GM23338 (cell line): ENCODE data around the gene PLEKHG5. TPM values are rescaled to one million over a fixed set of nuclear protein-coding genes. Genes with fewer than 3 reads are reported as not detected.

Experiments used
- ATAC-seq: fragments of 200-7000 bp; cut with Tn5 transposase; 3 replicates; pipeline ENCODE4 v1.9.1; 2020
- DNase-seq: peaks from one replicate; pipeline ENCODE4 v3.0.0-alpha.2; 2015; ENCODE audit warnings: low spot score
- H2AFZ ChIP-seq: fragments of 200-600 bp; sonication (generic); 2 replicates; pipeline ENCODE4 v1.8.0; 2016; ENCODE audit warnings: antibody characterized with exemption, mild to moderate bottlenecking, moderate library complexity
- H3F3A ChIP-seq: fragments of 200-600 bp; sonication (generic); replicated peaks from 2 replicates; pipeline ENCODE4 v1.8.0; 2017; ENCODE audit warnings: antibody characterized with exemption, mixed run types, low read depth
- H3K27ac ChIP-seq: fragments of 200-600 bp; sonication (generic); 2 replicates; pipeline ENCODE4 v1.6.1; 2016; ENCODE audit warnings: low read depth
- H3K27me3 ChIP-seq: fragments of 200-600 bp; sonication (generic); 2 replicates; pipeline ENCODE4 v1.8.0; 2016; ENCODE audit warnings: mild to moderate bottlenecking, mixed run types, moderate library complexity; ENCODE audit not compliant: insufficient read depth
- H3K36me3 ChIP-seq: fragments of 200-600 bp; sonication (generic); 2 replicates; pipeline ENCODE4 v1.8.0; 2016; ENCODE audit warnings: mild to moderate bottlenecking; ENCODE audit not compliant: insufficient read depth
- H3K4me1 ChIP-seq: fragments of 200-600 bp; sonication (generic); 2 replicates; pipeline ENCODE4 v1.8.0; 2016; ENCODE audit warnings: mild to moderate bottlenecking, moderate library complexity; ENCODE audit not compliant: insufficient read depth
- H3K4me2 ChIP-seq: fragments of 200-600 bp; sonication (generic); 2 replicates; pipeline ENCODE4 v1.7.1; 2017; ENCODE audit warnings: mixed run types
- H3K4me3 ChIP-seq: fragments of 200-600 bp; sonication (generic); 2 replicates; pipeline ENCODE4 v1.6.1; 2016; ENCODE audit warnings: mixed run types
- H3K79me2 ChIP-seq: fragments of 200-600 bp; sonication (generic); replicated peaks from 2 replicates; pipeline ENCODE4 v1.8.0; 2017; ENCODE audit warnings: mild to moderate bottlenecking; ENCODE audit not compliant: insufficient read depth
- H3K9me2 ChIP-seq: fragments of 200-600 bp; sonication (generic); 2 replicates; pipeline ENCODE4 v1.8.0; 2017; ENCODE audit not compliant: insufficient read depth
- H4K20me1 ChIP-seq: fragments of 200-600 bp; sonication (generic); replicated peaks from 2 replicates; pipeline ENCODE4 v1.8.0; 2017; ENCODE audit warnings: mild to moderate bottlenecking; ENCODE audit not compliant: insufficient read depth
- H3K27ac Mint-ChIP-seq: 2 replicates; pipeline ENCODE4 v1.8.0; 2020; ENCODE audit warnings: inconsistent platforms, mild to moderate bottlenecking, moderate library complexity, mixed read lengths
- H3K27me3 Mint-ChIP-seq: 3 replicates; pipeline ENCODE4 v1.8.0; 2022; ENCODE audit warnings: low read depth, mild to moderate bottlenecking, moderate library complexity, mixed read lengths, inconsistent platforms; ENCODE audit not compliant: insufficient read depth, poor library complexity
- H3K36me3 Mint-ChIP-seq: 3 replicates; pipeline ENCODE4 v1.8.0; 2021; ENCODE audit warnings: low read depth, mild to moderate bottlenecking, inconsistent platforms, moderate library complexity, mixed read lengths
- H3K4me1 Mint-ChIP-seq: 3 replicates; pipeline ENCODE4 v1.8.0; 2020; ENCODE audit warnings: mild to moderate bottlenecking, inconsistent platforms, mixed read lengths
- H3K4me3 Mint-ChIP-seq: 3 replicates; pipeline ENCODE4 v1.8.0; 2021; ENCODE audit warnings: moderate library complexity, mild to moderate bottlenecking, inconsistent platforms, mixed read lengths
- H3K9me3 Mint-ChIP-seq: 3 replicates; pipeline ENCODE4 v1.8.0; 2020; ENCODE audit warnings: moderate library complexity, mild to moderate bottlenecking, inconsistent platforms, mixed read lengths
- CREB1 ChIP-seq: fragments of 250-450 bp; sonication (Bioruptor Pico); IDR thresholded peaks from 2 replicates; pipeline ENCODE4 v1.5.0; 2020; ENCODE audit warnings: low read depth, mild to moderate bottlenecking, moderate library complexity
- EZH2 ChIP-seq: fragments of 200-600 bp; sonication (generic); IDR thresholded peaks from one replicate; pipeline ENCODE4 v1.8.0; 2017; ENCODE audit warnings: antibody characterized with exemption, mild to moderate bottlenecking, low read depth; ENCODE audit not compliant: unreplicated experiment
- EZH2phosphoT487 ChIP-seq: fragments of 200-600 bp; sonication (generic); IDR thresholded peaks from one replicate; pipeline ENCODE4 v1.8.1; 2018; ENCODE audit warnings: antibody characterized with exemption; ENCODE audit not compliant: unreplicated experiment
- JUNB ChIP-seq: IDR thresholded peaks from one replicate; pipeline ENCODE4 v1.6.1; 2016; ENCODE audit warnings: antibody characterized with exemption; ENCODE audit not compliant: unreplicated experiment
- NANOG ChIP-seq: IDR thresholded peaks from 2 replicates; pipeline ENCODE4 v1.6.1; 2016; ENCODE audit warnings: antibody characterized with exemption, borderline replicate concordance
- POLR2AphosphoS5 ChIP-seq: IDR thresholded peaks from 2 replicates; pipeline ENCODE4 v1.6.1; 2016; ENCODE audit warnings: antibody characterized with exemption, low read depth
- STAT1 ChIP-seq: IDR thresholded peaks from one replicate; pipeline ENCODE4 v1.6.1; 2016; ENCODE audit warnings: antibody characterized with exemption; ENCODE audit not compliant: unreplicated experiment
- ZNF114 ChIP-seq: fragments of 250-450 bp; sonication (Bioruptor Pico); IDR thresholded peaks from 2 replicates; pipeline ENCODE4 v1.5.0; 2020; ENCODE audit warnings: mild to moderate bottlenecking, moderate library complexity
- ZNF331 ChIP-seq: fragments of 250-450 bp; sonication (Bioruptor Pico); IDR thresholded peaks from 2 replicates; pipeline ENCODE4 v1.5.0; 2020; ENCODE audit warnings: low read depth, mild to moderate bottlenecking, moderate library complexity
- polyA plus RNA-seq: library from polyadenylated mRNA; unstranded; fragments of >200 nt; fragmentation: Nextera tagmentation; extraction: Ambion mirVana; gene quantifications from 2 replicates; pipeline ENCODE4 v1.2.1, GENCODE V29; 2016
- total RNA-seq: library from RNA; depleted of rRNA; stranded (reverse); fragments of >200 nt; shearing (Covaris generic); gene quantifications from 2 replicates; pipeline ENCODE4 v1.2.3, GENCODE V29; 2014
- TF ChIP-seq, protein P1 (sequence below): fragments of 250-450 bp; sonication (Bioruptor Pico); IDR thresholded peaks from 2 replicates; pipeline ENCODE4 v1.5.0; 2020; ENCODE audit warnings: mild to moderate bottlenecking, moderate library complexity

The PLEKHG5 gene
- total and polyA plus RNA-seq, 2 experiments from 2014 or later = 9.0 to 26.4 TPM

DNA sequence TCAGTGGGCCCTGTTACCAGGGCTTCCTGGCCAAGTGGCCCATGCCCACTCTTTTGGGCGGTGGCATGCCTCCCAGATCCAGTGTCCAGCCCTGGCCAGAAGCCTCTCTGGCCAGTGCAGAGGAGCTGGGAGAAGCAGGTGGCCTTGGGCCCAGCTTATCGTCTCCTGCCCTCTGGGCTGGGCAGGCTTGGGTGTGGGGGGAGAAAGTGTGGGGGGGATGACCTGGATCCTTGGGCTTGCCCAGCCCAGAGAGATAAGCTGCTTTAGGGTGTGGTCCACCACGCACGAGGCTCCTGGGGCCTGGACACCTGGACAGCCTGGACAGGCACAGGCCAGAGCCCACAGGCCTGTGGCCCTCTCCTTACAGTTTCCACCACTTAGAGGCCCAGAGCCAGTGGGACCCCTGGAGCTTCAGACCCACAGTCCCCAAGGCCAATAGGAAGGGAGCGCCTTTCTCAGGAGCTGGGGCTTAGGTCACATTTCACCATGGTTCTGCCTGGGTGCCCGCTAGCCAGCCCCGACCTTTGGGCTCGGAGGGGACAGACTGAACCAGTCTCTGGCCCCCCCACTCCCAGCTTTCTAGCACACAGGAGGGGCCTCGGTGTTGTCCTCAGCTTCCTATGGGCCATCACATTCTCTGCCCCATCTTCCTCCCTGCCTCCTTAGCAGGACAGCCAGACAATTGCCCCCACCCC, 65.0 kb downstream of the PLEKHG5 start:
- Histone ChIP-seq H3K36me3 (no peaks in the 10 kb centered on the region), H3K4me3 (no peak overlapping the region), H3K9me2 (no peaks in the 10 kb centered on the region), H3K4me1 (no peaks in the 10 kb centered on the region; the same call in 1 of the 2 replicates), H3K79me2 (no peaks in the 10 kb centered on the region), H3K4me2 (no peak overlapping the region), H4K20me1 (no peaks in the 10 kb centered on the region), H2AFZ (no peak overlapping the region), H3K27ac (no peak overlapping the region), H3K27me3 (peaks cover 60% of the 10 kb centered on the region), H3F3A (peaks cover 16% of the 10 kb centered on the region)
- no peaks in the 10 kb centered on the region for H3K36me3 Mint-ChIP-seq
- TF ChIP-seq ZNF114 (CRISPR knock-in tag) (no peak), ZNF331 (CRISPR knock-in tag) (no peak), STAT1 (no peak), NANOG (no peak), JUNB (no peak), EZH2 (no peak)
- no peak for ATAC-seq
- H3K27me3 Mint-ChIP-seq = peaks cover 67% of the 10 kb centered on the region
- no peak overlapping the region for H3K4me3 Mint-ChIP-seq
- no peaks in the 10 kb centered on the region for H3K9me3 Mint-ChIP-seq
- no peak for DNase-seq
- H3K4me1 Mint-ChIP-seq = peaks cover 23% of the 10 kb centered on the region; the same call in 2 of the 3 replicates
- no peak overlapping the region for H3K27ac Mint-ChIP-seq

DNA sequence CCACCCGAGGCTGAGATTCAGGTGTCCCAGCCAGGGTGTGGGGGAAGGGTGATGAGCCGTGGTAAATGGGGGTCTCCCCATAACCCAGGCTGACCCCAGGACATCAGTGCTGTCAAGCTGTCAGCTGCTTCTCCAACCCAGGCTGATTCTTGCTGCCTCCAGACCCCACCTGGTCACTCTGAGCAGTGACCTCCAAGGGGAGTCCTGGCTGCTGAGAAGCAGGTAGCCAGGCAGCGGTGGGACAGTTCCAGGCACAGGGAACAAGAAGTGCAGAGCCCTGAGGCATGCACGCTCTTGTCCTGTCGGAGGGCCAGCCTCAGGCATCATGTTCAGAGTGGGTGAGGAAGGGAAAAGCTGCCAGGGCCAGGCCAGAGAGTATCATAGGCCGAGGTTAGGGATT, 65.8 kb downstream of the PLEKHG5 start:
- peaks cover 71% of the 10 kb centered on the region for H3K27me3 Mint-ChIP-seq
- Histone ChIP-seq H3K4me2 (no peak overlapping the region), H3K4me1 (peaks cover 3% of the 10 kb centered on the region; the same call in 1 of the 2 replicates), H3K27me3 (peaks cover 67% of the 10 kb centered on the region), H4K20me1 (no peaks in the 10 kb centered on the region), H3K36me3 (no peaks in the 10 kb centered on the region), H3K27ac (no peak overlapping the region), H2AFZ (no peak overlapping the region), H3K9me2 (no peaks in the 10 kb centered on the region), H3K4me3 (no peak overlapping the region), H3F3A (peaks cover 22% of the 10 kb centered on the region), H3K79me2 (no peaks in the 10 kb centered on the region)
- peaks cover 22% of the 10 kb centered on the region; the same call in 2 of the 3 replicates for H3K4me1 Mint-ChIP-seq
- no peaks in the 10 kb centered on the region for H3K9me3 Mint-ChIP-seq
- TF ChIP-seq ZNF331 (CRISPR knock-in tag) (no peak), ZNF114 (CRISPR knock-in tag) (no peak), NANOG (no peak), EZH2phosphoT487 (no peak), CREB1 (no peak), POLR2AphosphoS5 (no peak)
- TF ChIP-seq, protein P1, sequence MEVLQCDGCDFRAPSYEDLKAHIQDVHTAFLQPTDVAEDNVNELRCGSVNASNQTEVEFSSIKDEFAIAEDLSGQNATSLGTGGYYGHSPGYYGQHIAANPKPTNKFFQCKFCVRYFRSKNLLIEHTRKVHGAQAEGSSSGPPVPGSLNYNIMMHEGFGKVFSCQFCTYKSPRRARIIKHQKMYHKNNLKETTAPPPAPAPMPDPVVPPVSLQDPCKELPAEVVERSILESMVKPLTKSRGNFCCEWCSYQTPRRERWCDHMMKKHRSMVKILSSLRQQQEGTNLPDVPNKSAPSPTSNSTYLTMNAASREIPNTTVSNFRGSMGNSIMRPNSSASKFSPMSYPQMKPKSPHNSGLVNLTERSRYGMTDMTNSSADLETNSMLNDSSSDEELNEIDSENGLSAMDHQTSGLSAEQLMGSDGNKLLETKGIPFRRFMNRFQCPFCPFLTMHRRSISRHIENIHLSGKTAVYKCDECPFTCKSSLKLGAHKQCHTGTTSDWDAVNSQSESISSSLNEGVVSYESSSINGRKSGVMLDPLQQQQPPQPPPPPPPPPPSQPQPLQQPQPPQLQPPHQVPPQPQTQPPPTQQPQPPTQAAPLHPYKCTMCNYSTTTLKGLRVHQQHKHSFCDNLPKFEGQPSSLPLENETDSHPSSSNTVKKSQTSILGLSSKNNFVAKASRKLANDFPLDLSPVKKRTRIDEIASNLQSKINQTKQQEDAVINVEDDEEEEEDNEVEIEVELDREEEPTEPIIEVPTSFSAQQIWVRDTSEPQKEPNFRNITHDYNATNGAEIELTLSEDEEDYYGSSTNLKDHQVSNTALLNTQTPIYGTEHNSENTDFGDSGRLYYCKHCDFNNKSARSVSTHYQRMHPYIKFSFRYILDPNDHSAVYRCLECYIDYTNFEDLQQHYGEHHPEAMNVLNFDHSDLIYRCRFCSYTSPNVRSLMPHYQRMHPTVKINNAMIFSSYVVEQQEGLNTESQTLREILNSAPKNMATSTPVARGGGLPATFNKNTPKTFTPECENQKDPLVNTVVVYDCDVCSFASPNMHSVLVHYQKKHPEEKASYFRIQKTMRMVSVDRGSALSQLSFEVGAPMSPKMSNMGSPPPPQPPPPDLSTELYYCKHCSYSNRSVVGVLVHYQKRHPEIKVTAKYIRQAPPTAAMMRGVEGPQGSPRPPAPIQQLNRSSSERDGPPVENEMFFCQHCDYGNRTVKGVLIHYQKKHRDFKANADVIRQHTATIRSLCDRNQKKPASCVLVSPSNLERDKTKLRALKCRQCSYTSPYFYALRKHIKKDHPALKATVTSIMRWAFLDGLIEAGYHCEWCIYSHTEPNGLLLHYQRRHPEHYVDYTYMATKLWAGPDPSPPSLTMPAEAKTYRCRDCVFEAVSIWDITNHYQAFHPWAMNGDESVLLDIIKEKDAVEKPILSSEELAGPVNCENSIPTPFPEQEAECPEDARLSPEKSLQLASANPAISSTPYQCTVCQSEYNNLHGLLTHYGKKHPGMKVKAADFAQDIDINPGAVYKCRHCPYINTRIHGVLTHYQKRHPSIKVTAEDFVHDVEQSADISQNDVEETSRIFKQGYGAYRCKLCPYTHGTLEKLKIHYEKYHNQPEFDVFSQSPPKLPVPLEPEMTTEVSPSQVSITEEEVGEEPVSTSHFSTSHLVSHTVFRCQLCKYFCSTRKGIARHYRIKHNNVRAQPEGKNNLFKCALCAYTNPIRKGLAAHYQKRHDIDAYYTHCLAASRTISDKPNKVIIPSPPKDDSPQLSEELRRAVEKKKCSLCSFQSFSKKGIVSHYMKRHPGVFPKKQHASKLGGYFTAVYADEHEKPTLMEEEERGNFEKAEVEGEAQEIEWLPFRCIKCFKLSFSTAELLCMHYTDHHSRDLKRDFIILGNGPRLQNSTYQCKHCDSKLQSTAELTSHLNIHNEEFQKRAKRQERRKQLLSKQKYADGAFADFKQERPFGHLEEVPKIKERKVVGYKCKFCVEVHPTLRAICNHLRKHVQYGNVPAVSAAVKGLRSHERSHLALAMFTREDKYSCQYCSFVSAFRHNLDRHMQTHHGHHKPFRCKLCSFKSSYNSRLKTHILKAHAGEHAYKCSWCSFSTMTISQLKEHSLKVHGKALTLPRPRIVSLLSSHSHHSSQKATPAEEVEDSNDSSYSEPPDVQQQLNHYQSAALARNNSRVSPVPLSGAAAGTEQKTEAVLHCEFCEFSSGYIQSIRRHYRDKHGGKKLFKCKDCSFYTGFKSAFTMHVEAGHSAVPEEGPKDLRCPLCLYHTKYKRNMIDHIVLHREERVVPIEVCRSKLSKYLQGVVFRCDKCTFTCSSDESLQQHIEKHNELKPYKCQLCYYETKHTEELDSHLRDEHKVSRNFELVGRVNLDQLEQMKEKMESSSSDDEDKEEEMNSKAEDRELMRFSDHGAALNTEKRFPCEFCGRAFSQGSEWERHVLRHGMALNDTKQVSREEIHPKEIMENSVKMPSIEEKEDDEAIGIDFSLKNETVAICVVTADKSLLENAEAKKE (CRISPR knock-in tag) = no peak
- DNase-seq (no peak), ATAC-seq (no peak)
- no peak overlapping the region for H3K4me3 Mint-ChIP-seq
- H3K27ac Mint-ChIP-seq = no peak overlapping the region
- no peaks in the 10 kb centered on the region for H3K36me3 Mint-ChIP-seq
